Measurements from ENCODE around the gene ITGAD.
"Not testable (repeated sequence)": the region's sequence is repeated elsewhere in the genome, so short reads cannot be mapped to it uniquely, and the experiment has no call there.

Gene ITGAD

GRCh38 chr16:31440516-31441184 lies 47.5 kb downstream of the ITGAD start:
- Histone ChIP-seq H3K79me2 (ENCODE audit: insufficient read depth, low read length) (no peaks in the 10 kb centered on the region), H3K4me2 (ENCODE audit: low read length) (no peak overlapping the region), H4K20me1 (ENCODE audit: insufficient read depth, low read length) (no peaks in the 10 kb centered on the region), H3K4me3 (ENCODE audit: low read depth, low read length, poor library complexity, severe bottlenecking) (no peak overlapping the region), H3K27ac (ENCODE audit: low read depth, low read length, poor library complexity, severe bottlenecking) (no peak overlapping the region), H3F3A (ENCODE audit: insufficient read depth, low read length) (no peaks in the 10 kb centered on the region), H3K9ac (ENCODE audit: low read length) (no peak overlapping the region), H2AFZ (ENCODE audit: low read length) (no peak overlapping the region), H3K9me2 (ENCODE audit: low read depth, low read length) (no peaks in the 10 kb centered on the region), H3K9me3 (ENCODE audit: low read length) (no peaks in the 10 kb centered on the region), H3K27me3 (ENCODE audit: insufficient read depth, low read length) (no peaks in the 10 kb centered on the region), H3K4me1 (ENCODE audit: insufficient read depth, low read length, severe bottlenecking) (peaks cover 5% of the 10 kb centered on the region), H3K36me3 (ENCODE audit: insufficient read depth, low read length) (no peaks in the 10 kb centered on the region)
- TF ChIP-seq EZH2 (IDR thresholded peaks at IDR 0.05; ENCODE audit: borderline replicate concordance, low read length) = no peak
- no peak for TF ChIP-seq CTCF (IDR thresholded peaks at IDR 0.05; ENCODE audit: low read length)

GRCh38 chr16:31441956-31442355 lies 48.8 kb downstream of the ITGAD start:
- H3K9ac ChIP-seq (ENCODE audit: low read length) = no peak overlapping the region
- H3K4me3 ChIP-seq (ENCODE audit: low read depth, low read length, poor library complexity, severe bottlenecking) = no peak overlapping the region

GRCh38 chr16:31445931-31446330 lies 52.8 kb downstream of the ITGAD start:
- H2AFZ ChIP-seq (ENCODE audit: low read length); H3K9ac ChIP-seq (ENCODE audit: low read length); H3K27me3 ChIP-seq (ENCODE audit: insufficient read depth, low read length); H3K4me3 ChIP-seq (ENCODE audit: low read depth, low read length, poor library complexity, severe bottlenecking); H3K9me2 ChIP-seq (ENCODE audit: low read depth, low read length); H3K4me1 ChIP-seq (ENCODE audit: insufficient read depth, low read length, severe bottlenecking); H3K9me3 ChIP-seq (ENCODE audit: low read length); H3K27ac ChIP-seq (ENCODE audit: low read depth, low read length, poor library complexity, severe bottlenecking); H3F3A ChIP-seq (ENCODE audit: insufficient read depth, low read length); H3K4me2 ChIP-seq (ENCODE audit: low read length); H3K79me2 ChIP-seq (ENCODE audit: insufficient read depth, low read length); H3K36me3 ChIP-seq (ENCODE audit: insufficient read depth, low read length); H4K20me1 ChIP-seq (ENCODE audit: insufficient read depth, low read length): not testable (repeated sequence)

More at GRCh38 chr16:31441956-31442355, 48.8 kb downstream of the ITGAD start:
- H3K36me3 ChIP-seq (ENCODE audit: insufficient read depth, low read length) = no peaks in the 10 kb centered on the region; the same call in 1 of the 2 replicates
- no peak overlapping the region for H3K4me2 ChIP-seq (ENCODE audit: low read length)
- H3K27ac ChIP-seq (ENCODE audit: low read depth, low read length, poor library complexity, severe bottlenecking) = no peak overlapping the region
- H3F3A ChIP-seq (ENCODE audit: insufficient read depth, low read length) = no peaks in the 10 kb centered on the region
- H2AFZ ChIP-seq (ENCODE audit: low read length) = no peak overlapping the region
- H3K4me1 ChIP-seq (ENCODE audit: insufficient read depth, low read length, severe bottlenecking) = peaks cover 5% of the 10 kb centered on the region
- H3K9me2 ChIP-seq (ENCODE audit: low read depth, low read length) = no peaks in the 10 kb centered on the region
- H3K9me3 ChIP-seq (ENCODE audit: low read length) = no peaks in the 10 kb centered on the region
- no peaks in the 10 kb centered on the region for H3K79me2 ChIP-seq (ENCODE audit: insufficient read depth, low read length)
- peaks cover 4% of the 10 kb centered on the region; the same call in 1 of the 2 replicates for H3K27me3 ChIP-seq (ENCODE audit: insufficient read depth, low read length)
- no peaks in the 10 kb centered on the region for H4K20me1 ChIP-seq (ENCODE audit: insufficient read depth, low read length)
- no peak for TF ChIP-seq EZH2 (IDR thresholded peaks at IDR 0.05; ENCODE audit: borderline replicate concordance, low read length)
- no peak for TF ChIP-seq CTCF (IDR thresholded peaks at IDR 0.05; ENCODE audit: low read length)

GRCh38 chr16:31451201-31451600 lies 58.1 kb downstream of the ITGAD start:
- H3K9ac ChIP-seq (ENCODE audit: low read length) = no peak overlapping the region
- peaks cover 2% of the 10 kb centered on the region; the same call in 1 of the 2 replicates for H3K27me3 ChIP-seq (ENCODE audit: insufficient read depth, low read length)
- no peaks in the 10 kb centered on the region for H4K20me1 ChIP-seq (ENCODE audit: insufficient read depth, low read length)
- H2AFZ ChIP-seq (ENCODE audit: low read length) = no peak overlapping the region
- no peak overlapping the region for H3K4me2 ChIP-seq (ENCODE audit: low read length)
- TF ChIP-seq EZH2 (IDR thresholded peaks at IDR 0.05; ENCODE audit: borderline replicate concordance, low read length) (no peak), CTCF (IDR thresholded peaks at IDR 0.05; ENCODE audit: low read length) (no peak)
- H3K4me1 ChIP-seq (ENCODE audit: insufficient read depth, low read length, severe bottlenecking) = peaks cover 4% of the 10 kb centered on the region
- H3F3A ChIP-seq (ENCODE audit: insufficient read depth, low read length) = no peaks in the 10 kb centered on the region
- no peak overlapping the region for H3K27ac ChIP-seq (ENCODE audit: low read depth, low read length, poor library complexity, severe bottlenecking)
- no peaks in the 10 kb centered on the region for H3K9me3 ChIP-seq (ENCODE audit: low read length)
- no peaks in the 10 kb centered on the region for H3K79me2 ChIP-seq (ENCODE audit: insufficient read depth, low read length)
- H3K4me3 ChIP-seq (ENCODE audit: low read depth, low read length, poor library complexity, severe bottlenecking) = no peak overlapping the region
- H3K36me3 ChIP-seq (ENCODE audit: insufficient read depth, low read length) = no peaks in the 10 kb centered on the region; the same call in 1 of the 2 replicates
- no peaks in the 10 kb centered on the region for H3K9me2 ChIP-seq (ENCODE audit: low read depth, low read length)

Data from OCI-LY1 (cell line).